Activated naive CD4-positive, alpha-beta T cell (primary cell): ENCODE data around the gene PRG3.

Experiments used
- DNase-seq, 4 experiments: peaks; one replicate each; lab custom pipeline; 2025; lab: John Stamatoyannopoulos, UW

PRG3 gene

DNA sequence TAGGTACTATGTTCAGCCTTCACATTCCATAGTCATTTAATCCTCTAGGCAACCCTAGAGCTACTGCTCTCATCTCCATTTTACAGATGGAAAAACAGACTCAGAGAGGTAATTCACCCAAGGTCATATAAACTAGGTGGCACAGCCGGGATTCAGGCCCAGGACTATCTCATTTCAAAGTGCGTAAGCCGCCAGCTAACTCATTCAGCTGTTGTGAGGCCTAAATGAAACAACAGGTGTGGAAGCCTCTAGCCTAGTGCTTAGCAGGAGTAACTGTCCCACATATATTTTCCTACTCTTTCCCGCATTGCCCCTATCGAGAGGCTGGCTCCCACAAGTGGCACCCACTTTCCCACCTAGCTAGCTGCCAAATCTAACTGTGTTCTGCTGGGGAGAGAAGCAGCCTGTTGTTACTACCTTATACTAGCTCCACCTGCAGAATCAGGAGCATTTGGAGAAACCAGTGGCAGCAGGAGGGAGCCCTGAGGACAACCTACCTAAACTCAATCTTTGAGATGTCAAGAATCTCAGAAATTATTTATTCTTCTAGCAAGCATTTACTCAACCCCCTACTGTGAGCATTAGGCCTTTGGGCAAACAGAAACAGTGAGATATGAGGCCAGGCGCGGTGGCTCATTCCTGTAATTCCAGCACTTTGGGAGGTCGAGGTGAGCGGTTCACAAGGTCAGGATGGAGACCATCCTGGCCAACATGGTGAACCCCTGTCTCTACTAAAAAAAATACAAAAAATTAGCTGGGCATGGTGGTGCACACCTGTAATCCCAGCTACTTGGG lies 20.9 kb downstream of the PRG3 start:
- DNase-seq: no peak

DNA sequence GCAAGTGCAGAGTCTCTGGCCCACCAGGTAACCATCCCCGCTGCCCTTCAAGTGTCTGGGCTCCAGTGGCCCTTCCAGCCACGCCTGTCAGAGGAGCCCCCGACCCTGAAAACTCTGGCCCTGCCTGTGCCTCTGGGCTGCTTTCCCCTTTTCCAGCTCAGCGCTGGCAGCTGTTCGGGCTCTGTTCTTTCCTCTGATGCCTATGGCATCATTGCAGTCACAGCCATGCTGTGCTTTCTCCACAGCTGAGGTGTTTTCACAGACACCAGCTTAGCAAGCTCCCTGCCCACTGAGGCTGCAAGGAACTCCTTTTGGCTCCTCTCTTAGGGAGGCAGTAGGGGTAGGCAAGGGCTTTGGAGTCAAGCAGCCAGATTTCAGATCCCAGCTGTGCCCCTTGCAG lies 21.6 kb downstream of the PRG3 start:
- no peak for DNase-seq

DNA sequence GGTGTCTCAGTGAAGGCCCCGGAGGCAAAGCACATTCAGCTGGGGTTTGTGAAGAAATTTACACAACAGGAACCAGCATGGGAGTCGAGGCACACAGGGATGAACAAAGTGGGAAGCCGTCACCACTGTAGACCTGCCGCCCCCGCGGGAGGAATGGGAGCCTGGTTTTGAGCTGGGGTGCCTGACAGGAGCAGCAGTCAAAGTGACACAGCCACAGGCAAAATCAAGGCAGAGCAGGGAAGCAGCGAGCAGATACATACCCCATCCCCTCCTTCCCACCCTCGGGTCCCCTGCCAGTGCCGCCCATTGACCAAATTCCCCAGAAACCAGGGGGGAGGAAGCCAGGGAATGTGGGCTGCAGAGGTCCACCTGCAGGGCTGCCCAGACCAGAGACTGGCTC lies 22.0 kb downstream of the PRG3 start:
- DNase-seq: no peak

DNA sequence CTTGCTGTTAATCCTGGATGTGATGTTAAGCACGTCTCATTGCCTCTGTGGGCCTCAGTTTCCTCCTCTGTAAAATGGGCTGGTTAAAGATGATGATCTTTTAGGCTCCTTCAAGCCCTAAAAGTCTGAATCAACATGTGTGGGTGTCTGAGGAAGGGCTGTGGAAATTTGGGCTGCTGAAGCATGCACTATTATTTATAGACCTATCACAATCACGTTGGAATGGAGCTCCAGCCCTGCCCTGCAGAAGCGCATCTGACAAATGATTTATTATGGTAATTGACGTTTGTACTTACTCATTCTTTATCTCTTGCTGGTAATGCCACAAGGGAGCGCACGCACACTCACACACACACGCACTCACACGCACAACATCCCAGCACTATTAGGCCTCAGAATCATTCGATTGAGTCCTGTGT lies 22.4 kb downstream of the PRG3 start:
- no peak for DNase-seq

DNA sequence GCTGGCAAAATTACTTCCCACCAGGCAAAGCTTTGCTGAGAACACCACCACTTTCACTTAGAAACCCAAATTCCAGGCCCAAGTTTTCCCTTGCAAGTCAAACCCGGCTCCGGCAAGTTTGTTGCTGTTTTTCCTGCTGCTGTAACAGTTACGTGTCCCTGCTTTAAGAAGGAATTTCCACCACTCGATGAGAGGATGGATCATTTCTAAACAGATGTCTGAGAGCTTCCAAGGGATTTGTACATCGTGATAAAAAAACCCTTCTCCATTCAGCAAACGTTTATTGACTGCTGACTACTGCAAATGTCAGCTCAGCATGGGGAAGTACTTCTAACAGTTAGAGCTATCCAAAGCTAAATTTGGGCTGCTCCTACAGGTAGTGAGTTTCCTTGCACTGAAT lies 23.1 kb downstream of the PRG3 start:
- DNase-seq: no peak

DNA sequence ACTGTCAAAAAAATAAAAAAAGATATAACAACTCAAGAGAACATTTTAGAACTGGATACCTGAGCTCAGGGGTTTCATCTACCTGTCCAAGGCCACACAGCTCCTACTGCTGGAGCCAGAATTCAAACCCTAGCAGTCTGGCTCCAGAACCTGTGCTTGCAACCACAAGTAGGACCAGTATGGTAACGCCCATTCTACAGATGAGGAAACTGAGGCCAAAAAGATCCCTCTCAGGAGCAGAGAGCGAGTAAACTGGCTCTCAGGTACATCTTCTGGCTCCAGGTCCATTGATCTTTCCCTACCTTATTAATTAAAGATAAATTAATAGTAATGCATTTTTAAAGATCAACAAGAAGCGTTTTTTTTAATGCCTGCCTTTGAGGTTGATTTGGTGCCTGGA lies 23.6 kb downstream of the PRG3 start:
- no peak for DNase-seq

DNA sequence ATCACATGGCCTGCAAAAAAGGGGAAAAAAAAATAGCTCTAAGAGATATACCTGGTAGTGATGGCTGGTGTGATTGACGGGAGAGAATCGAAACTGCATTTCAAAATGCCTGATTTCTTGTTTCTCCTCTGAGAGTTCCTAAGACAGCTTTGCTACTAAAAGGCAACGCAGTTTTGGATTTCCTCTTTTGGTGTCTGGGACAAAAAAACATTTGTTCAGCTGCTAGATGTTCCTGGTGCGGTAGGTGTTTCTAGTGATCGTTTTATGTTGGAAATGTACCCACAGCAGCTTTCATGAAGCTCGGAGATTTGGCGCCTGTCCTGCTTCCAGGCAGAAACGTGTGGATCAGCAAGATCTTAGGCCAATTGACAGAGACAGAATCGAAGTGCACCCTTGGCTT lies 24.7 kb downstream of the PRG3 start:
- DNase-seq: no peak

DNA sequence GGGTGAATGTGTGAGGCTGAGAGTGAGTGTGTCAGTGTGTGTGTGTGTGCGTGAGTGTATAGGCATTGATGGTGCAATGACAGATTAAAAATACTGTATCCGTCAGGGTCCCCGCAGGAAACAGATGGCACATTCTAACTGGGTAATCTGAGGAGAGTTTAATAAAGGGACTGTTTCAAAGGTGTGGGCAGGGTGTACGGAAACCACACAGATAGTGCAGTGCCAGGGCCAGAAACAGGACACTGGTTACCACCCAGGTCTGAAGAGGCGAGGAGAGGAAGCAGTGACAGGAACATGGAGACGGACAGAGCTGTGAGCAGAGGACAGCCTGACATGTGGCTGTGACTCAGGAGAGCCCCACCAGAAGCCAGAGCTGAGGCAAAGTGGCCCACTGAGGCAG lies 26.3 kb downstream of the PRG3 start:
- DNase-seq: no peak

DNA sequence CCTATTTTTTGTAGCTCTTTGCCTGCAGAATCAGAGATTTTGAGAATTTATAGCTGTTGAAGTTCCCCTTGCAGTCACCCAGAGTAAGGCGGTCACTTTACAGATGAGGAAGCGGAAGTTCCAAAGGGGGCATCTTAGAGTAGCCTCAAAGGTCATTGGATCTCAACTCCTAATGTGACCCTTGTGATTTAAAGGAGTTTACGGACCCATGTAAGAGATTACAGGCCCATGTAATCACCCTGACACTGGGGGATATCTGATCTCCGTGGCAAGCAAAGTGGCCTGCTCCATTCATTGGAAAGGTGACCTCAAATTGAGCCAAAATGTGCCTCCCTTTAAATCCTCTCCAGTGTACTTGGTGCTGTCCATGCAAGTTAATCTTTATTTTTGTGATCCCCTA lies 27.1 kb downstream of the PRG3 start:
- DNase-seq: no peak

DNA sequence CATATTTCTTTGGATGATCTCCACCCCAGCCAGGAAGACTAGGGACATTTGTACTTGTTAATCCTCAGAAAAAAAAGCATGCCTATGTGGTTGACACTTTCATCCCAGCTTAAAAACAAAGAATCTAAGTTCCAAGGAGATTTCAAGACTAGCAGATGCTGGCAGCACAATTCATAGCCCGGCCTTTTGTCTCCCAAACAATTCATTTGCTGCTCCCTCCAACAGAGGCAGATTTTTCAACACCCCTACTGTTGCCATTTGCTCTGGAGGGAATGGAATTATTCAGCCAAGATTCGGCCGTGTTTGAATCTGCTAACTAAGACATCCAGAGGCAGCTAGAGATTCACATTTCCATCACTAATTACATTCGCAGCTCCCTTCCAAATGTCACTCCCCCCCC lies 27.5 kb downstream of the PRG3 start:
- no peak for DNase-seq

DNA sequence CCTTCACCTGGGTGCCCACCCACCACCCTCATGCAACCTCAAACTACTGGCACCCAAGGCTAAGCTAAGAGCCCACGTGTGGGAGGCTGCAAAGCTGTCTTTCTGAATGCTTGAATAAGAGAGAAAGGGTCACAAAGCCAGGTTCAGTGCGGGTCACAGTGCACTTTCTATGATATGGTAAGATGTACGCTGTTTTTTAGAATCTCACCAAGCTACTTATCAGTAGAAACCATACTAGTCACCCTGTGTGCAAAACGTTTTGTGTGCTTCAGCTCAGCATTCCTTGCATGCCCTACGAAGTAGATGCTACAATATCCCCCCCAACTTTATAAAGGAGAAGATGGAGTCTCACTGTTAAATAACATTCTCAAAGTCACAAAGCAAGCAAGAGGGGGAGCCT lies 27.9 kb downstream of the PRG3 start:
- no peak for DNase-seq

DNA sequence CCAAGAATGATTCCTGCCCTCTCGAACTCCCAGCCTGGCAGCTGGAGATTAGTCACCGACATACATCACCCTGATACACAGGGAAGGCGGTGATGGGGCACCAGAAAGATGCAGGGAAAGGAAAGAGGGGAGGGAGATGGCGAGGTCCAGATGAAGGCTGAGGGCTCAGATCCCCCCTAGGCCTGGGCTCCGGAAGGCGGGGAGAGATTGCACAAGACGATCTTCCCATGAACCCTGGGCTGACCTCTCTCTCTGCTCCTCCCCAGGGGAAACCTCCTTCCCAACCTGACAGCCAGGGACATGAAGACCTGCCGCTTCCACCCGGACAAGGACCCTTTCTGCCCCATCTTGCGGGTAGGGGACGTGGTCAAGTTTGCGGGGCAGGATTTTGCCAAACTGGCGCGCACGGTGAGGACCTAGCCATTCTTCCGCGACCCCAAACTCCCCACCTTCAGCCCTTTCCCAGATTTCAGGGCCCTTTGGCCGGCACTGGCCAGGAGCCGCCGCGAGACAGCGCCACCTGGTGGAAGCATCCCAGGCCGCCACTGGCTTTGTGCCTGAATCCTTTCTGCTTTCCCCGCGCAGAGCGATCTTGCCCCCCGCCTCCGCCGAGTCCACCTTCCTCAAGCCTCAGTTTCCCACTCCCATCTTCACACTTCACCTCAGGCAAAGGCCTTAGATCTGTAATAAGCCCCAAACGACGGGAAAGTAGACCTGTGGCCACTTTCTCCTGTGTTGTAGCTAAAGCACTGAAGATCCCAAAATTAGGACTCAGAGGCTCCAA lies 31.3 kb downstream of the PRG3 start:
- peak; percentile 18 to 57 (median 45) for DNase-seq

DNA sequence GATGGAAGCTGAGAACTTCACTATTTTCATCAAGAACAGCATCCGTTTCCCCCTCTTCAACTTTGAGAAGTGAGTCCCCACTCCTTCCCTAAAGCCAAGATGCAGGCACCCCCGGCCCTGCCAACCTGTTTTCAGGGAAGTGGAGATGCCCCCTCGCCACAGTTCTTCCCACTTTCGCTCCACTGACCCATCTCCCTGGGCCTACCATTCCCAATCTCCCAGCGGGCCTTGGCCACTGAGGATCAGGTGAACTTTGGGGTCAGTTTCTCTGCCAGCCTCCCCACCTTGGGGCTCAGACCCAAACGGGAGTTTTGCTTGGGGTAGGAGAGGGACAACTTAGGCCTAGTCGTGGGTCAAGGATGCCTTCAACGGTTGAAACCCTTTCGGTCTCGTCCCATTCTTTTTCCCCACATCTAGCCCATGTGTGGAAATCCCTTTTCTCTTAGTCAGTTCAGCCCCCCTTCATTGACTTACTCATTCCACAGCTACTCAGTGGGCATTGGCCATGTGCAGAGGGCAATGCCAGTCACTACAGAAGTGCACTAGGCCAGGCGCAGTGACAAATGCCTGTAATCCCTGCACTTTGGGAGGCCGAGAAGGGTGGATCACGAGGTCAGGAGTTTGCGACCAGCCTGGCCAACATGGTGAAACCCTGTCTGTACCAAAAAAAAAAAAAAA lies 32.2 kb downstream of the PRG3 start:
- no peak for DNase-seq

DNA sequence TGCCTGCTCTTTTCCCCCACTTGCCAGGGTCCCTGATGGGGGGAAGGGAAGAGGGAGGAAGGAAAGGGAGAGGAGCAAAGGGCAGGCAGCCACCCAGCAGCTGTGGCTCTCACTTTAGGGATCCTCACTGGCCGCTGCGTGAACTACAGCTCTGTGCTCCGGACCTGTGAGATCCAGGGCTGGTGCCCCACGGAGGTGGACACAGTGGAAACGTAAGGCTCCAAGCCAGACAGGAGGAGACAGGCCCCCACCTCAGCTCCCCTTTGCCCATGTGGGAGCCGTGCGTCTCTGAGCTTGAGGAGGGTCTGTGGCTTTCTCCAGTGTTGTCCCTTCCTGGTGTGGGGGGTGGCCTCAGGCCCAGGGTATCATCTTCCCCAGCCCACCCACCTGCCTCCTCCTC lies 32.9 kb downstream of the PRG3 start:
- no peak for DNase-seq

DNA sequence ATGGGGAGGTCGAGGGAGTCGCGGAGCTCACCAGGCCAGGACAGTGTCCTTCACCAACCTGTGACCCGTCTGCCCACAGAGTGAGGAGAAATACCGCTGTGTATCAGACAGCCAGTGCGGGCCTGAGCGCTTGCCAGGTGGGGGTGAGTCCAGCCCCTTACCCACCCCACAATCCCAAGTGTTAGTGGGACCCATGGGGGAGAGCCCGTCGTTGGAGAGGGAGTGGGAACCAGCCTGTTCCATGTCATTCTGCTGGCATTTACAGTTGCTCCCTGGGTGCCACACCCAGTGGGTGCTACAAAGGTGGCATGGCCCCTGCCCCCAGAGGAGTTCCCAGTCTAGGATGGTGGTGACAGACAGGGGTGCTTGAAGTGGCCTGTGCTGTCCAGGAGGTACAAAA lies 33.6 kb downstream of the PRG3 start:
- no peak for DNase-seq

DNA sequence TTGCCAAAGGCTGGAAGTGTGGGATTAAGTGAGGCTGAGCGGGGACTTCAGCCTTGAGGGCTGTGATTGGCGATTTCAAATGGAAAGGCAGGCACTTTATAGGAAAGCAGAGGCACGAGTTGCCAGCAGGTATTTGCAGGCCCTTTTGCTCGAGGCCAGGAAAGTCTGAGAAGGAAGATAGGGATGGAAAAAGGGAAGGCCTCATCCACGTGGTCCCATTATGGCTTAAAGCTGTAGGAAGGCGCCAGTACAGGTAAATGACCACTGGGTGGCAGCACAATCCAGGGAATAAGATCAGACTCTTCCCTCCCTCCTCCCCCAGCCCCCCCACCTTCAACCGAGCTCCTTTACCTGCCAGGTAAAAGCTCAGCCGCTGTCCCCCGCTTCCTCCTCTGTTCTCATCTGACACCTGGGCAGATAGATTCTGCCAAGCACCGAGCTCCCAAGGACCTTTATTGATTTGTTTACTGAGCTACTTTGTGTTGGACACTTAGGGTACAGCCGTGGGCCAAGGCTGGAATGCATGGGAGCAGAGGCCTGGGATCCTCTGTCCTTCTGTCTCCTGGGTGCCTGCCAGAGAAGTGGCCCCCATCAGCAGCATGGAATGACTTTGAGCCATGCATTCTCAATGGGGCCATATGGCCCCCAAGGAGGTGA lies 35.3 kb downstream of the PRG3 start:
- DNase-seq: peak; percentile 31 to 60 (median 53)

DNA sequence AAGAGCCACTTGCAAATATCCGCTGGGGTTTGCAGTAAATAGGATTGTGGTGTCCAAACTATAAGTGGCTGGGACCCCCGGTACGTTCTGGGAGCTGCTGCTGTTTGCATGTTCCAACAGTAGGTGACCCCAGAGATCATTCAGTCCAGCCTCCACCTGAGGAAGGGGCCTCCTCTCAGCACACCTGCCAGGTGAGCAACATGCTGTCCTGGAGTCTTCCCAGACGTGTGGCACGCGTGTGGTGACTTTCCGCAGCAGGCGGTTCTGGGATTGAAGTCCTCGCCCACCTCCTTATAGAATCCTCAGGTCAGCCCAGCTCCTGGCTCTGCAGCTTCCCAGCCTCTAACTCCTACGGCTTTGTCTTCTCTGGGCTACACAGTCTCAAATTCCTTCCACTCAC lies 36.1 kb downstream of the PRG3 start:
- DNase-seq: no peak

DNA sequence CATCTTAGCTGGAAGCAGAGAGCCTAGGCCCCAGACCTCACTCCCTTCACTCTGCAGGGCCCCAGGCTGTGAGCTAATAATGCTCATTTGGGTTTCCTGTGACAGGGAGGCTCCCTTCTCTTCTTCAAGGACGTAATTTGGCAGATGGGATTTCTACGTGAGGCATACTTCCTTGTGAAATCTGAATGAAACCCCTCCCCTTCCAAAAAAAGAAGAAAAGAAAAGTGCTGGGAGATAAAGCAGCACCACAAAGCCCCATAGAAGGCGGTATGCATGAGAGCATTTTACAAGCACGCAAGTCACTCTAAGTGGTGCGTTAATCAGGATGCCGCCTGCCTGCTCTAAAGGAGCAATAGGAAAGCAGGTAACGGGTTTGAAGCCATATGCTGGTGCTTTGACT lies 37.1 kb downstream of the PRG3 start:
- no peak for DNase-seq

DNA sequence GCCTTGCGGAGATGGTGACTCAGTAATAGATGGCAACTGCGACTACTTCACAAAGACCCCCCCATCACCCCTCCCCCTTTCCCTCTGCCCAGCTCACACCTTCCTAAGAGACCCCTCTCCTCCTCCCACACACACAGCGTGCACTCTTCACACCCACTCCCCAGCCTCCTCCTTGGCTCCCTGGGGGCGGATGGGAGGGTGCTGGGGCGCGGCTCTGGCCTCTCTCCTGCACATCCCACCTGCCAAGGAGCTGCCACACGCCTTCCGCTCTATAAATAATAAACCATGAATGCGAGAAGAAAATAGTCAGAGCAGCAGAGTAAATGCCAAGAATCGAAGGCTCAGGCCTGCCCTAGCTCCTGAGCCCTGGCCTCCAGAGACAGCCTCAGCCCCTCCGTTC lies 38.2 kb downstream of the PRG3 start:
- DNase-seq: no peak

DNA sequence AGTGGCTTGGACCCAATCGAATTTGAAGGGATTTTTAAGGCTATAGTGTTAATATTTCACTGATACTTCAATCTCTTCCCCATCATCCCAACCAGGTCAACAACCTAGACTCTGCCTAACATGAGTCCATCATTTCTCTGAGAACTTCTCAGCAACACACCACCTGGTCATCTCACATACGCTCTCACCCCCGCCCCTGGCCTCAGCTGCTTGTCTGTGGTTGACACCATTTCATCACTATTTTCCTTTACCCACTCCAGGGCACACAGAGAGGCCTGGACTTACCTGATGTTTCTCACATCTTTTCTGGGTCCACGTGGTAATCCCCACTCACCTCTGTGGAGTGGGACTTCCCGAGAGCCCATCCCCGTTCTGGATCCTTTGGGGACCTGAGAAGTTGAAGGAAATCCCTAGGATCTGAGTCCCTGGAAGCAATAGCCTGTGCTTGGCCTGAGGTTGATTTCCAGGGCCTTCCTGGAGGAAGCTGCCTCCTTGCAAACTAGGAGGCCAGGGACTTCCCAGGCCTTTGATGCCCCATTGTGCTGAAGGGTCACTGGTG lies 39.6 kb downstream of the PRG3 start:
- DNase-seq: no peak

DNA sequence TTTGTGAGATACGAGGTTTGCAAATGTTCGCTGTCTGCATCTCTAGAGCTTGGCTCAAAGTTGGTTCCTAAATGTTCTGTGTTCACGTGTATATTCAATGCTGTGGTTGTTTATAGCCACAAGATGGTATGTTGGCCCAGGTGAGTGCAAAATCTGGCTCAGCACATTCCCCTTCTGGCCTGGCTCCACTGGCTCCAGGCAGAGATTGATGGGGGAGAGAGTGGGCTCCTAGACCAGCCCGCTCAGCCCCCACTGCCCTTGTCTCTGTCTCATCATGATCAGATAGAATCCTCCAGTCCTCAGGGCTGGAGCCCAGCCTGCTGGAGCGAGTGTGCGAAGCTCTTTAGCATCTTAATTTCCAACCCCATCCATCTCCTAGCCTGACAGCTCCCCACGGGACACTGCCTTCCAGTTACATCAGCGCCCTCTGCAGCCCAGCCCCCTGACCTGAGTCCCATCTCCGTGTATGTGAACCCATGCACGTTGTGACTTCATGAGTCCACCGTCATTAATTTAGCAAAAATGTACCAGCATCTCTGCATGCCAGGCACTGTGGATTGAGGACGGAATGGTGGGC lies 40.8 kb downstream of the PRG3 start:
- DNase-seq: no peak

DNA sequence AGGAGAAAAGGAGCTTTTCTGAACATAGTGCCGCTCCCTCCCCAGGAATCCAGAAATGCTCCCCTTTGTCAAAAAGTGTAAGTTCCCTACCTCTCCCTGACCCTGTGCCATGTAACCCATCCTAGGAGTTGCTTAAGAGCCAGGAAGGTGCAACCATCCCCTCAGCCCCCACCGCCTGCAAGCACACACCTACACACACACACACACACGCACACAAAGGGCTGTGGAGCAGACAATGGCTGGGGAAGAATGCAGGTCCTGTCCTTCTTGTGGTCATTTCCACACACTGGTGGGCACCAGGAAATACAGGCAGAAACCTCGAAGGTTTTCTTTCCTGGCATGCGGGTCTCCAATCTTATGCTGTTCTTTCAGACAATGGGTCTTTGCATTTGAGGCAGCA lies 41.6 kb downstream of the PRG3 start:
- no peak for DNase-seq
